Measurements from ENCODE around the gene PAIP2. TPM values are rescaled to one million over a fixed set of nuclear protein-coding genes. Genes with fewer than 3 reads are reported as not detected.

PAIP2 gene
- total RNA-seq, 1 donor from 2014 or later, result 47.9 TPM

GRCh38 chr5:139410993-139411828, 69.6 kb downstream of the PAIP2 start:
- Mint-ChIP-seq H3K36me3 (ENCODE audit: low read depth) (peaks cover 10% of the 10 kb centered on the region), H3K27me3 (ENCODE audit: low read depth) (no peaks in the 10 kb centered on the region), H3K4me1 (ENCODE audit: low read depth) (no peaks in the 10 kb centered on the region), H3K9me3 (ENCODE audit: low read depth) (no peaks in the 10 kb centered on the region), H3K27ac (ENCODE audit: unreplicated experiment) (no peak overlapping the region), H3K4me3 (ENCODE audit: unreplicated experiment) (no peak overlapping the region)
- no peak for DNase-seq (ENCODE audit: low spot score)
- TF ChIP-seq CTCF (IDR thresholded peaks at IDR 0.05), result no peak

- peaks cover 8% of the 10 kb centered on the region for H3K4me1 Mint-ChIP-seq (ENCODE audit: low read depth)
These were observed 71.5 kb downstream of the PAIP2 start for GRCh38 chr5:139413153-139413552.

GRCh38 chr5:139413963-139414362, 72.3 kb downstream of the PAIP2 start:
- no peak for DNase-seq (ENCODE audit: low spot score)
- no peak for TF ChIP-seq CTCF (IDR thresholded peaks at IDR 0.05)
- Mint-ChIP-seq H3K27me3 (ENCODE audit: low read depth) (no peaks in the 10 kb centered on the region), H3K36me3 (ENCODE audit: low read depth) (peaks cover 10% of the 10 kb centered on the region), H3K27ac (ENCODE audit: unreplicated experiment) (no peak overlapping the region), H3K4me3 (ENCODE audit: unreplicated experiment) (no peak overlapping the region), H3K4me1 (ENCODE audit: low read depth) (peaks cover 8% of the 10 kb centered on the region), H3K9me3 (ENCODE audit: low read depth) (no peaks in the 10 kb centered on the region)

More at GRCh38 chr5:139413153-139413552, 71.5 kb downstream of the PAIP2 start:
- Mint-ChIP-seq H3K4me3 (ENCODE audit: unreplicated experiment) (no peak overlapping the region), H3K36me3 (ENCODE audit: low read depth) (peaks cover 10% of the 10 kb centered on the region), H3K9me3 (ENCODE audit: low read depth) (no peaks in the 10 kb centered on the region), H3K27me3 (ENCODE audit: low read depth) (no peaks in the 10 kb centered on the region), H3K27ac (ENCODE audit: unreplicated experiment) (no peak overlapping the region)
- DNase-seq (ENCODE audit: low spot score), result no peak
- no peak for TF ChIP-seq CTCF (IDR thresholded peaks at IDR 0.05)

GRCh38 chr5:139414581-139415130, 73.0 kb downstream of the PAIP2 start:
- no peak for TF ChIP-seq CTCF (IDR thresholded peaks at IDR 0.05)
- peaks cover 14% of the 10 kb centered on the region for H3K36me3 Mint-ChIP-seq (ENCODE audit: low read depth)
- no peak overlapping the region for H3K4me3 Mint-ChIP-seq (ENCODE audit: unreplicated experiment)
- peaks cover 8% of the 10 kb centered on the region for H3K4me1 Mint-ChIP-seq (ENCODE audit: low read depth)
- H3K27ac Mint-ChIP-seq (ENCODE audit: unreplicated experiment), result no peak overlapping the region
- no peaks in the 10 kb centered on the region for H3K9me3 Mint-ChIP-seq (ENCODE audit: low read depth)
- H3K27me3 Mint-ChIP-seq (ENCODE audit: low read depth), result no peaks in the 10 kb centered on the region
- no peak for DNase-seq (ENCODE audit: low spot score)

- Mint-ChIP-seq H3K4me1 (ENCODE audit: low read depth) (peaks cover 8% of the 10 kb centered on the region), H3K9me3 (ENCODE audit: low read depth) (no peaks in the 10 kb centered on the region), H3K4me3 (ENCODE audit: unreplicated experiment) (no peak overlapping the region), H3K36me3 (ENCODE audit: low read depth) (peaks cover 17% of the 10 kb centered on the region), H3K27ac (ENCODE audit: unreplicated experiment) (no peak overlapping the region), H3K27me3 (ENCODE audit: low read depth) (no peaks in the 10 kb centered on the region)
- DNase-seq (ENCODE audit: low spot score), result no peak
- no peak for TF ChIP-seq CTCF (IDR thresholded peaks at IDR 0.05)
These were observed 73.7 kb downstream of the PAIP2 start for GRCh38 chr5:139415221-139415861.
